AG08395 (cell line): Measurements from ENCODE around the gene PPA1.
"Not testable (repeated sequence)": the region's sequence is repeated elsewhere in the genome, so short reads cannot be mapped to it uniquely, and the experiment has no call there.

ENCODE experiments used
- DNase-seq: peaks from one replicate; pipeline ENCODE4 v3.0.0; 2012; ENCODE audit warnings: mixed read lengths, low spot score

PPA1 gene

DNA sequence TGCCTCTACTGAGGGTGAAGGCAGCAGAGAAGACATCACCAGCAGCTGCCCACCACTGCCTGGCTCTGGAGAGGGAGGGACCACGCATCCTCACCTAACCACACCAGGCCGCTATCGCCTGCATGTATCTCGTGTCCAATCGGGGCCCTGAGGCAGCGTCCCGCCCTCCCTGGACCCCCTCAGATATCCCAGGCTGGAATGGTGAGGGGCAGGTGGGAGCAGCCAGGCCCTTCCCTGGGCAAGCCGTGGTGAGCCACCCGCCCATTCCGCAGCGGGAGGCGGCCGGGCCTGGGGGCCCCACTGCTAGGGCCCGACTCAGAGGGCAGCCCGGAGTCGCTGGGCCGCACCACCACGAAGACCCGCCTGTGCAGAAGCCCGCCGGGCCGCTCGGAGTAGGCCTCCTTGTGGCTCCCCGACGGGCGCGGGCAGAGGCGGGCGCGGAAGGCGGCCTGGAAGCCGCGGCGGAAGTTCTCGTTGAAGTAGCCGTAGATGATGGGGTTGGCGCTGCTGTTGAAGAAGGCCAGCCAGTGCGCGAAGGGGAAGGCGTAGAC, 21.6 kb upstream of the PPA1 start:
- no peak for DNase-seq

DNA sequence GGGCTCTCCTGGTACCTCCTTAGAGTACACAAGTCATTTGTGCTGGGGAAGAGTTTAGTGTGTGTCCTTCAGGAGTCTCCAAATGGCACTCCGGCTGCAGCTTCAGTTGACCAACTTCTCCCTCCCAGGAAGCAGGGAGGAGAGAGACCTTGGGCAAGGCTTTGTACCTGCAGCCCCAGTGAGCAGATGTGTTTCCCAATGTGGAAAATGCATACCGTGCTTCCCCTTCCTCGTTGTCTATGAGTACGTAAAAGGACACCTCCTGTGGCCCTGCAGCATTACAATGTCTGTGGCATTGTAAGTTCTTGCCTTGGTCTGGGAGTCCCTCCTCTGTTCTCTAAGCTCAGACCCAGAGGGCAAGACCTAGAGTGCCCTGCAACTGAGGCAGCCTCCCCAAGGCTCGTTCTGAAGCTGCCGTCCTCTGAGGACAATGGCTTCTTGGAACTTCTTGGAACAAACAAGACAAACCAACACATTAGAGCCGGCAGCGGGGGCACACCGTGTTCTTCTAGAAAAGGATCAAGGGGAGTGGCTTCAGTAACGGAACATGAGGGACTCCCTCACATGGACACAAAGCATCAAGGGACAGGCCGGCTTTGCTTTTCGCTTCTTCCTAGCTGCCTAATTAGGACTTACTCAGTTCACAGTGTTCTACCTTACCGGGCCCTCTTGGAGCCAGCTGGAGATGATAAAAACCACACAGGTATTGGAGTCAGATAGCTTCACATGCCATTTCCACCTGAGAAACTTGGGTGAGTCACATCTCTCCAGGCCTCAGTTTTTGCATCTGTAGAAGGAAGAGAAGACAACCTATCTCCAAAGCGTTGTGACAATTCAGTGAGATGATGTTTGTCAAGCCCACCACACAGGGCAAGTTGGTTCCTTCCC, 20.9 kb upstream of the PPA1 start:
- no peak for DNase-seq

DNA sequence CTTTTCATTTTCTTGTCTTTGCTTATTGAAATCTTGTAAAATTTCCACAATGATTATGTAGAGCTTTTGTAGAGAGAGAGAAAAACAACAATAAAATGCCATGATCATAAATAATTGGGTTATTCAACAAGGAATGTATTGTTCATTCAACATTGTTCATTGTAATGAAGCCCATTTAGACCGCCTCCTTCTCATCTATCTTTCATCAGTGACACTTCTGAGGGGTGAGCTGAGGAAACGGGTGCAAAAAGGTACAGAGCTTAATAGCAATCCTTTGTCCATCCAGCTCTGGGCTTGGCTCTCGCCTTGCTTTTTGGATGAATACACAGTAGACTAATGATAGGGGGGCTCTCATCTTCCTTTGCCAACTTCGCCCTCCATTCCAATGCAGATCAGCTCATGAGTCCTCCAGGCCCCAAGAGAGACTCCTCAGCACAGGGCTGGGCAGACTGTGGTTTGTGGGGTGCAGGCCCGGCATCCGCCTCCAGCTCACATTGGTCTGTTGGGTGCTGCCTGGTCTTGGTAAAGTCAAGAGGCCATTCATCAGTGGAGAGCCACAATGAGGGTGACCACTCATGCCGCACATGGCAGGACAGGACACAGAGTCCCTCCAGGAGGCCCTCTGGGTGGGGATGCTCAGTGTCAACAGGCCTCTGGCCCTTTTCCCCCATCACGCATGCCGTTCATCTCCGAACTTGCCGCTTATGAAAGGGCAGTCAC, 17.9 kb upstream of the PPA1 start:
- DNase-seq = no peak

DNA sequence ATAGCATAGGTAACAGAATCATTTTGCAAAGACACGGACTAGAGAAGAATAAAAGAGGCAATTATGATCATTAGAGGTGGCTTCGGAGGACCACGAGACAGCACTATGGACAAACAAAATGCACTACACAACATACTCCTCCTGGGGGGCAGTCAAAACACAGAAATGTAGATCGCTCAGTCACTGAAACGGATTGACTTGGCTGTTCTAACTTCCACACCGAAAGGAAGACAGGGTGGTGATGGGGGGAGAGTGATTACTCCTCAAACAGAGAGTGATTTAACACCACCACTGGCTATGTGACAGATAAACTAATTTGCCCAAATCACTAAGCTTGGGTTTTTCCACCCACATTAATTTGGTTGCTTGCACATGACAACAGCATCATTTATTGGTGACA, 14.1 kb upstream of the PPA1 start:
- DNase-seq = no peak

DNA sequence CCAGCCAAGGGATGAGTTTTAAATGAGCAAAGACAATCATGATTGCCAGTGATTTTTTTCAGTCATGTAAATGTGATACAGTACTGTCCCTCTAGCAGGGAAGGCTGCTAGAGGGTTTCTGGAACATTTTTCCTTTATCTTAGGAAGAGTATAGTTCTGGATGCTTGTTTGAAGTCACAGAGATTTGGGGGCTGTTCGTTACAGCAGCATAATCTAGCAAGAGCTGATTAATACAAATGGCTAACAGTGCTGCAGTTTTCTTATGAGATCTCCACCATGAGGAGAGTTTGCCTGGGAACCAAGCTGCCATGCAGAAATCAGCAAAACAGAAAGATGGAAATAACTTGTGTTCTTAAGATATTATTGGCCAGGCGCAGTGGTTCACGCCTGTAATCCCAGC, 7.9 kb upstream of the PPA1 start:
- no peak for DNase-seq

DNA sequence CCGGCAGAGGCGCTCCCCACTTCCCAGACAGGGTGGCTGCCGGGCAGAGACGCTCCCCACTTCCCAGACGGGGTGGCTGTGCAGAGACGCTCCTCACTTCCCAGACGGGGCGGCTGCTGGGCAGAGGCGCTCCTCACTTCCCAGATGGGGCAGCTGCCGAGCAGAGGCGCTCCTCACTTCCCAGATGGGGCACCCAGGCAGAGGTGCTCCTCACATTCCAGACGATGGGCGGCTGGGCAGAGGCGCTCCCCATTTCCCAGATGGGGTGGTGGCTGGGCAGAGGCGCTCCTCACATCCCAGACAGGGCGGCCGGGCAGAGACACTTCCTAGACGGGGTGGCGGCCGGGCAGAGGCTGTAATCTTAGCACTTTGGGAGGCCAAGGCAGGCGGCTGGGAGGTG, 6.8 kb upstream of the PPA1 start:
- DNase-seq = not testable (repeated sequence)

DNA sequence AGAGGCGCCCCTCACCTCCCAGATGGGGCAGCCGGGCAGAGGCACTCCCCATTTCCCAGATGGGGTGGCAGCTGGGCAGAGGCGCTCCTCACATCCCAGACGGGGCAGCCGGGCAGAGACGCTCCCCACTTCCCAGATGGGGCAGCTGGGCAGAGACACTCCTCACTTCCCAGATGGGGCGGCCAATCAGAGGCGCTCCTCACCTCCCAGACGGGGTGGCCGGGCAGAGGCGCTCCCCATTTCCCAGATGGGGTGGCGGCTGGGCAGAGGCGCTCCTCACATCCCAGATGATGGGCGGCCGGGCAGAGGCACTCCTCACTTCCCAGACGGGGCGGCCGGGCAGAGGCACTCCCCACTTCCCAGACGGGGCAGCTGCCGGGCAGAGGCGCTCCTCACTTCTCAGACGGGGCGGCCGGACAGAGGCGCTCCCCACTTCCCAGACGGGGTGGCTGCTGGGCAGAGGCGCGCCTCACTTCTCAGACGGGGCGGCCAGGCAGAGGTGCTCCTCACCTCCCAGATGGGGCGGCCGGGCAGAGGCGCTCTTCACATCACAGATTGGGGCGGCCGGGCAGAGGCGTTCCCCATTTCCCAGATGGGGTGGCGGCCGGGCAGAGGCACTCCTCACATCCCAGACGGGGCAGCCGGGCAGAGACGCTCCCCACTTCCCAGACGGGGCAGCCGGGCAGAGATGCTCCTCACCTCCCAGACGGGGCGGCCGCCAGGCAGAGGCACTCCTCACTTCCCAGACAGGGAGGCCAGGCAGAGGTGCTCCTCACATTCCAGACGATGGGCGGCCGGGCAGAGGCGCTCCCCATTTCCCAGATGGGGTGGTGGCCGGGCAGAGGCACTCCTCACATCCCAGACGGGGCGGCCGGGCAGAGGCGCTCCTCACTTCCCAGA, 6.1 kb upstream of the PPA1 start:
- not testable (repeated sequence) for DNase-seq

DNA sequence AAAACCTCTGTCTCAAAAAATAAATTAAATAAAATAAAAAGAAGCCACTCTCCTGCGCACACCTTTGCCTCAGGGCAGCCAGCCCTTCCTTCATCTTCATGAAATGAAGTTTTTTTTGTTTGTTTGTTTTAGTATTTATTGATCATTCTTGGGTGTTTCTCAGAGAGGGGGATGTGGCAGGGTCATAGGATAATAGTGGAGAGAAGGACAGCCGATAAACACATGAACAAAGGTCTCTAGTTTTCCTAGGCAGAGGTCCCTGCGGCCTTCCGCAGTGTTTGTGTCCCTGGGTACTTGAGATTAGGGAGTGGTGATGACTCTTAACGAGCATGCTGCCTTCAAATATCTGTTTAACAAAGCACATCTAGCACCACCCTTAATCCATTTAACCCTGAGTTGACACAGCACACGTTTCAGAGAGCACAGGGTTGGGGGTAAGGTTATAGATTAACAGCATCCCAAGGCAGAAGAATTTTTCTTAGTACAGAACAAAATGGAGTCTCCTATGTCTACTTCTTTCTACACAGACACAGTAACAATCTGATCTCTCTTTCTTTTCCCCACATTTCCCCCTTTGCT, 4.8 kb upstream of the PPA1 start:
- DNase-seq = not testable (repeated sequence)

DNA sequence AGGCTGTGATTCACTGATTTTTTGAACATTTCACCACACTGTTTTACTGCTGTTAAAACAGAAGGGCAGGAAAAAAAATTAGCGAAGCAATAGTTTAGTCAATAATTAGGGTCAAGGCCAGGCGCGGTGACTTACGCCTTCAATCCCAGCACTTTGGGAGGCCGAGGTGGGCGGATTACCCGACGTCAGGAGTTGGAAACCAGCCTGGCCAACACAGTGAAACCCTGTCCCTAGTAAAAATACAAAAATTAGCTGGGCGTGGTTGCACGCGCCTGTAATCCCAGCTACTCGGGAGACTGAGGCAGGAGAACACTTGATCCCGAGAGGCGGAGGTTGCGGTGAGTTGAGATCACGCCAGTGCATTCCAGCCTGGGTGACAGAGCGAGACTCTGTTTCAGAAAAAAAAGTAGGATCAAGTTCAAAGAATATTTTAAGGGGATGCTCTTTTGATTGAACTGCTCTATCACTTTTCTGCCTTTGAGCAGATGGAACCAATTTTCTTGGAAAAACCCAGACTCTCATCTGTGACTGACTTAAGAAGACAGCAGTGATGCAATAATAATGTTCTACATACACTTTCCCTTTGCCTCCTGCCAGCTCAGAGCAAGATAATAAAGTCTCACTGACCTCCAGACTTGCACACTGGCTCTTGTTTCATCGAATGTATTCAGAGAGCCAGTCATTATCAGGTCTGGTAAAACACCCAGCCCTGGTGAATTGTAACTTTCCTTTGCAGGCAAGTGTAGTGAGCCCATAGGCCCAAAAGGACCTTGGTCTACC, 1.6 kb upstream of the PPA1 start:
- peak; percentile 67 for DNase-seq

DNA sequence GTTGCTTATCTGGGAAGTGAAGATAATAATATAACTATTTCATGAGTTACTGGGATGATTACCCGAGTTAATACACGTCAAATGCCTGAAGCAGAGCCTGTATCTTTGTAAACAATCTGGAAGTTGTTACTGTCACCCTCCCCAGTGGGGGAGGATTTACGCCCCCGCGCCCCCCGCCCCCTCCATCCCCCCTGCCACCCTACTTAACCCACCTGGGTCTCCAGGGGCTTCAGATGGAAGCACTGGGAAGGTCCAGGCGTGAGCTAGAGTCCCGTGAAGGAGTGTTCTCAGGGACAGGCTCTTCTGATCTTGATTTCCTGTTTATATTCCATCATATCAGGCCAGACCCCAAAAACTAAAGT, 691 bp upstream of the PPA1 start:
- no peak for DNase-seq

DNA sequence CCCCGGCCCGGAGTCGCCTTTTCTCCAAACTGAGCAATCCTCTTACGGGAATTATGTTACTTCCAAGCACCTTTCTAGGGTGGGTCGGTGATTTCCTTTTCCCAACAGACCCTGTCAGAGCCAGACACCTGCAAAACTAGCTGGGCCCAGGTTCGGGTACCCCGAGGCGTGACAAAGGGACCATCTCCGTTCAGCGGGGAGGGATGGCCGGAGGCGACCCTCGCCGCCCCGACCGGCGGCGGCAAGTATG, 445 bp downstream of the PPA1 start:
- no peak for DNase-seq

DNA sequence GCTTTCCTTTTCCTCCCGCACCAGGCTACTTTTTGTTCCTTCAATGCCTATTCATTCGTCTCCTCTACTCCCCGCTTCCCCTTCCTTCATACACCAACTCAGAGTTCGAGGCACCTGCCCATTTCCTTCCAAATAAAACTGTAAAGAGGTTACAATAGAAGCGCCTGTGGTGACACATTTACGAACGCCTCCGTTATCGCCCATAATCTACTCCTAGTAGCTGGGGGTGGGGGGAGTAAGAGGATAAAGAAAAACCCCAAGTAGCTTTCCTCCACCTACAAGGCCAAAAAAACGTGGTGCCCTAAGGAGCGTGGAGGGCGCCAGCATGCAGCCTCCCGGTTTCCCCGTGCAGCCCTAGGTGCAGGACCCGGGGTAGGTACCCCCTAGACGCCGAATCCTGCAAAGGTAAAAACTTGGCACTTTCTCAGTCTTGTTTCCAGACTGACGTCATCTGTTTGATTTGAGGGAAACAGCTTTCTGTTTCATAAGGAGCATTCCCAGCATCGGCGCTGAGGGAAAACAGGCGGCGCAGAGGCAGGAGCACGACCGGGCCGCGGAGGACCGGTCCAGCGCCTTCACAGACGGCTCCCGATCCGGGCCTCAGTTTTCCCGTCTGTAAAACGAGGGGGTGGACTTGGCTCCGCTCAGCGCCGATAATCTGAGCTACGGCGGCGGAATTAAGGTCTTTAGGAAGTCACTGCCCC, 922 bp downstream of the PPA1 start:
- DNase-seq = no peak

DNA sequence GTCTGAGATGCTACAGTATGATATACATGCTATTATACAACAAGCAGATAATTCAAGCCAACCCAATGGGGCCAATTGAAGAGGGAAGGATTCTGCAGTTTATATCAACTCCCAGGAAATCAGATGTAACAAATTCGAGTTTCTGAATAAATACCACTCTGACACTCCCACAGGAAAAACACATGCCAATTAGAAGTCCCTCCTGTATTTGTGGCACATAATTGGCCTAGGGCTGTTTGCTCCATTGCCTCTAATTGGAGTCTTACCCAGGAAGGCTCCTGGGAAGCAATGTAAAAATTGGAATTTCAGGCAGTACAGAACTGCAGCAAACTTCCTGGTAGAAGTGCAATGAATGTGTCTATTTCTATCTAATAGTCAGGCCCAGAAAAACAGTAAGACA, 4.7 kb downstream of the PPA1 start:
- DNase-seq = no peak

DNA sequence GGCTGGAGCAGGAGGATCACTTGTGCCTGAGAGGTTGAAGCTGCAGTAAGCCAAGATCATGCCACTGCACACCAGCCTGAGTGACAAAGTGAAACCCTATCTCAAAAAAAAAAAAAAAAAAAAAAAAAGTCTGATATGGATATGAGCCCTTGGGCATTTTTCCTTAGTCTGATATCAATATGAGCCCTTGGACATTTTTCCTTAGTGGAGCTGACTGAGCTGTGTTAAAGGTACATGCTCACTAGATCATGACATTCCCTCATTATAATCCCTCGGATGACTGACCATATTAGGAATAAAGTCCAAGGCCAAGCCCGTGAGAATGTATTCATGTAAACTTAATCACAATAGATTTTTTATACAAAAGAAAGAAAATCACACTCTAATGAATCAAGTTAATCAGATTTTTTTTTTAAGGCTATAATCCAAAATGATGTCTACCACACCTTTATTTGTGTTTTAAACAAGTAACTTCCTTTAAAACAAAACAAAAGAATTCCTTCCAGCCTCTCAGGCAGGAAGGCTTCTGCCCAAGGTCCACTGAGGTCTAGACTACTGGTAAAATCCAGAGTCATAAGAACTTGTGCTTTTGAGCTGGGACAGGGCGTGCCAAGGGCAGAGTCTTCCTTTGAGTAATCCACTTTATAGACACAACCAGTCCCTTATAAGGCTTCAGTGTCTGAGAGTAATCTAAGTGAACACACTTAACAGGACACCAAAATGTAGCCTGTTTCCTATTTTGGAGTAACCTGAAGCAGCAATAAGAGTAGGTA, 5.5 kb downstream of the PPA1 start:
- no peak for DNase-seq

DNA sequence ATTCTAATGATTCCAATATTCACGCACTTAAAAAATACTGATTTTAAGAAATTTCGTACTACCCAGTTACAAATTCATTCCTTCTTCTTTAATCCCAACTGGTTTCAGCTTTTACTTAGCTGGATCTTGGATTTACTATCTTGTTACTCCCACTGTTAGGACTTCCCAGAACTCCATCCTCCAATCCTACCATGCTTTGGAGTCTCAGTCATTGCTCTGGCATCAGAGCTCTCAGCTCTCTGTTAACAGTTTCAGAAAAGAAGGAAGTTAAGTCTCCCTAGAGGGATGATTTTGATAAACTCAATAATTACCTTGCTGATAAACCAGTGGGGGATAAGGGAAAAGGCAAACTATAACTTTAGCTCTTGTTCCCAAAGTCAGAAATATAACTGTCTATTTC, 9.5 kb downstream of the PPA1 start:
- DNase-seq = no peak

DNA sequence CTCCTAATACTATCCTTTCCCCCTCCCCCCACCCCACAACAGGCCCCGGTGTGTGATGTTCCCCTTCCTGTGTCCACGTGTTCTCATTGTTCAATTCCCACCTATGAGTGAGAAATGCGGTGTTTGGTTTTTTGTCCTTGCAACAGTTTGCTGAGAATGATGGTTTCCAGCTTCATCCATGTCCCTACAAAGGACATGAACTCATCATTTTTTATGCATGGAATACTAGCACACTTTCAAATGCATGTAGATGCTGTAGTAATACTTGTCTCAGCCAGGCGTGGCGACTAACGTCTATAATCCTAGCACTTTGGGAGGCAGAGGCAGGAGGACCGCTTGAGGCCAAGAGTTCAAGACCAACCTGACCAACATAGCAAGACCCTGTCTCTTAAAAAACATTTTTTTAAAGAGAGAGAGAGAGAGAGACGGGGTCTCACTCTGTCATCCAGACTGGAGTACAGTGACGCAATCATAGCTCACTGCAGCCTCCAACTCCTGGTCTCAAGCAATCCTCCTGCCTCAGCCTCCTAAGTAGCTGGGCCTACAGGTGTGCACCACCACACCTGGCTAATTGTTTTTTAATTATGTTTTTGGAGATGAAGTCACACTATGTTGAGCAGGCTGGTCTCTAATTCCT, 10.3 kb downstream of the PPA1 start:
- not testable (repeated sequence) for DNase-seq

DNA sequence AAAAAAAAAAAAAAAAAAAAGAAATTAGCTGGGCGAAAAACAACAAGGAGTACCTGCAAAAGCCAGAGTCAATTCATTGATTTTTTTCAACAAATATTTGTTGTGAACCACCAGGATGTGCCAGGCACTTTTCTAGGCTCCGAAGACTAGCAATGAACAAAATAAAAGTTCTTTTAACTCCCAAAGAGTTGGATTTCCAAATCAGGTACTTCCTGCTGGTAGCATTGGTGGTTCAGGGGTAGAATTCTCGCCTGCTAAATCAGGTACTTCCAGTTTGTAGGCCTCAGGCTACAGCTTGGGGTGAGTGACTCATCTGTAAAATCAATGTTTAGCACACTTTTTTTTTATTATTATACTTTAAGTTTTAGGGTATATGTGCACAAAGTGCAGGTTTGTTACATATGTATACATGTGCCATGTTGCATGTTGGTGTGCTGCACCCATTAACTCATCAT, 10.9 kb downstream of the PPA1 start:
- no peak for DNase-seq

DNA sequence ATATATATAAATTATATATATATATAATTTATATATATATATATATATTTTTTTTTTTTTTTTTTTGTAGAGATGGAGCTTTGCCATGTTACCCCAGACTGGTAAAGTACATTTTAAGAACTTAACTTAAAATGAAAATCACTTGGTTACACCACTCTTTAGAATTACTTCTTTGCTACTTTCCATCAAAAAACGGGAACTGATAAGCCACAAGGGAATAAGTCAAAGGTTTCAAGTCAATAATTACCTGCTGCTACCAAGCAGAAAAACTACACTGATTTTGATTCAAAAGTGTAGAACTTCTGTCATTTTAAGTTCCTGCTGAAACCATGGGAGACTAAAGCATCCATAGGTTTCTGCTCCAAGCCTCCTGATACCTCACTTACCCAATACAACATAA, 12.2 kb downstream of the PPA1 start:
- DNase-seq = no peak

DNA sequence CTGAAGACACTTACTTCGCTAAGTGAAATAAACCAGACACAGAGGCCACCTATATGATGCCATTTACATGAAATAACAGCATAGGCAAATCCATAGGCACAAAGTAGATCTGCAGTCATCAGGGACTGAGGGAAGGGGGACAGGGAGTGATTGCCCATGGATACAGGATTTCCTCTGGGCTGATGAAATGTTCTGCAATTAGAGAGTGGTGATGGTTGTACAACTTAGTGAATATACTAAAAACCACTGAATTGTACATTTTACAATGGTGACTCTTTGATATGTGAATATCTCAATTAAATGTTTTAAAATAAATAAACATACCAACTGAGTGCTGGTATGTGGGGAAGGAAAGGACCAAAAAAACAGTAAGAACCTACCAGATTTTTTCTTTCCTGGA, 20.4 kb downstream of the PPA1 start:
- DNase-seq = no peak
